HG03442 (cell line): ENCODE results near the gene KCTD15.

Source experiments
- ATAC-seq: cut with Tn5 transposase; IDR thresholded peaks from one replicate; pipeline ENCODE4 v1.9.1; 2021; ENCODE audit warnings: mild to moderate bottlenecking, moderate library complexity; ENCODE audit not compliant: unreplicated experiment

KCTD15 gene

GRCh38 chr19:33795370-33796163 is 1.1 kb upstream of the KCTD15 start:
- ATAC-seq = no peak

GRCh38 chr19:33797802-33798671 is 1.4 kb downstream of the KCTD15 start:
- no peak for ATAC-seq

DNA sequence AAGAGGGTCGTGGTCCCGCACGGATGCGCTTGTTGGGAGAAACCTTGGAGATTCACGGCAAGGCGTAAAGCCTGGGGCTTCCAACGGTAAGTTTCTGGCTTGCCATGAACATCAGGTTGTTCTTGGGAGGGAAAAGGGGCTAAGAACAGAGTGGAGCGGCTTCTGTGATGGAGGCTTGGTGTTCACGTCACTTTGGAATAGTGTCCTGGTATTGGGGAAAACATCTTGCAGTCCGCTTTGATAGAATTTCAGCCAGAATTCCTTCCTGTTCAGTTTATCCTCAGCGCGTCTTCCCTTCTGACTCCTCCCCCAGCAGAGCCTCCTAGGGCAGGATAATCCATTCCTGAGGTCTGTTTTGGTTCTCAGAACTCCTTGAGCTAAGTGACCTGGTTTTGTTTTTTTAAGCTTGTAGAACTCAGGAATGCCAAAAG is 2.0 kb downstream of the KCTD15 start:
- ATAC-seq = no peak

DNA sequence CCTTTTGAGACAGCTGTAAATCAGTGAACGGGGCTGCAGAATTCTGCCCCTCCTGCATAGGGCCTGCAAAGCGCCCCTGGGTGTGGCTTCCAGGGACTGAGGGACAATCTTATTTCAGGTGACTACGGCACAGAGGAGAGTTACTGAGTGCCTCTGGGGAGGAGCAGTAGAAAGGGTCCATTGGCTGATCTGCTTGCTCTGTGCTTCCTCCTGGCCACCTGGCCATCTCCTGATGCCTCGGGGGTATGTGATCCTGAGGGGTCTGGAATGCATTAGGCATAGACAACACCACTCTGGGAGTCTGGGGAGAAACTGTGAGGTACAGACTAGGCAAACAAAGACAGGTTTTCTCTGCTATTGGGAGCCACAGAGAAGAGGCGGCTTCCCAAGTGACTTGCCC is 2.8 kb downstream of the KCTD15 start:
- no peak for ATAC-seq

GRCh38 chr19:33800012-33800680 is 3.5 kb downstream of the KCTD15 start:
- ATAC-seq = no peak

DNA sequence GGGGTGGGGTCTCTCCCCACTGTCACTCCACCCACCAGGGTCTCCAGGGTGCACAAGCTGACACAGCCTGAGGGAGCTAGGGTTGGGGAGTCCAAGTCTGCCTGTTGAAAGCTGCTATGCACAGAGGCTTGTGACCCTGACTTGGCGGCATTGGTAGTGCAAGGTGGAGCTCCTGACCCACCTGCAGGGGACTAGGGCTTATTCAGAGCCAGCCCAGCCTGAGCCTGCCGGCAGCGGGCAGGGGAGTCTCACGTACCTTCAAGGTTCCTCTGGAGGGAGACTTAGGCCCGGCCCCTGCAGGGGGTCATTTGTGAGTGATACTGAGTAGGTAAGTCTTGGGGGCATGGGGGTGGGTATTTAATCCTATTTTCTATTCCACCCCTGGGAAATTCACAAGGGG is 4.7 kb downstream of the KCTD15 start:
- ATAC-seq = no peak

GRCh38 chr19:33802001-33802400 is 5.3 kb downstream of the KCTD15 start:
- ATAC-seq = no peak

GRCh38 chr19:33802801-33803200 is 6.1 kb downstream of the KCTD15 start:
- ATAC-seq = no peak

DNA sequence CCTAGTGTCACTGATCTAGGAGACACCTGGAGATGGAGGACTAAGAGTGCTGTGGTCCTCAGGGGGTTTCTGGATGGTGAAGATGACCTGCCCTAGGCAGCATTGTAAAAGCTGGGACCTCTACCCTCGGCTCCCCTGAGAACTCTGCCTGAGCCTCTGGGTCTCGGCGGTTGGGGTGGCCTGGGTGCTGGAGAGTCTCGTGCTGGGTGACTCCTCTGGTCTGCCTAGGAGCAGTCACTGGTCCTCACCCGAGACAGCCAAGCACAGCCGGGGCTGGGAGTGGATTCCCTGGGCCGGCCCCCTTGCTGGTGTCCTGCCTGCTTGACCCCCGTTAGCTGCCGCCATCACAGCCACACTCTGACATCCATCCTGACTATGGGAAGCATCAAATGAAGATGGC is 6.7 kb downstream of the KCTD15 start:
- ATAC-seq = no peak

- ATAC-seq = no peak
Measured at GRCh38 chr19:33804021-33804799, 7.5 kb downstream of the KCTD15 start.

- no peak for ATAC-seq
Measured at GRCh38 chr19:33805313-33805712, 8.6 kb downstream of the KCTD15 start.

- ATAC-seq = no peak
Measured at GRCh38 chr19:33805840-33806433, 9.3 kb downstream of the KCTD15 start.

DNA sequence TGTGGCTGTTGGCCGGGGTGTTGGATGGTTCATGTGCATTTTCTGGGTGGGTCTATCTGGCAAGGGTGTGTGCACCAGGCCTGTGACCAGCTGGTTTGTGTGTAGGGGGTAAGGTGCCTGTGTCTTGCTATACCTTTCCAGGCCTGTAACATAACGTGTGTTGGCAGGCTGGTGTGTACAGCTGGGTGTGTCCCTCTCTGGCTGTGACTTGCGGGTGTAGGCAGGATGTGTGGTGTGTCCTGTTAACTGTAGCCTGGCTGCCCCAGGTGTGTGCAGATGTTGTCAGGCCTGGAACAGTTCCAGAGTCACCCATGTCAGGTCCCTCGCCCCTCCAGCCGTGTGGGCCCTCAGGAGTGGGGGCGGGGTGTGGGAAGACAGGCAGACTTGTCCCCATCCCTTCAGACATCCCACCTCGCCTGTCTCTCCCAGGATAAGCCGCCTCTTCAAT is 9.8 kb downstream of the KCTD15 start:
- no peak for ATAC-seq

DNA sequence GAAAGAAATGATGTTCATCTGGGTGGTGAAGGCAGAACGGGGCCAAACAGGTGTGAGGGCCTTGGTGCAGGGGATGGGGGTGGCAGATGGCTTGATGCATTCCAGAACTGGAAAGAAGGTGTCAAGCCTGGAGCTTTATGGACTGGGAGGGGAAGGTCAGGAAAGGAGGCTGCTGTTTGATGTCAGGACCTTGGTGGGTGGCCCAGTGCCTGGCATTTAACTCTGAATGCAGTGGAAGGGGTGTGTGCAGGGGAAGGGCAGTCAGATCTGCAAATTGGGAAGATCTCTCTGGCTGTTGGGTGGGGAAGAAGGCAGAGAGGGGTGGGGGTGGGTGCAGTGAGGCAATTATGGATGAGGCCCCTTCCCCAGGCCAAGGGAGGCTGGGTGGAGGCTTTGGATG is 11.7 kb downstream of the KCTD15 start:
- no peak for ATAC-seq

GRCh38 chr19:33809960-33810359 is 13.3 kb downstream of the KCTD15 start:
- ATAC-seq = no peak

- ATAC-seq = no peak
Measured at GRCh38 chr19:33810821-33811220, 14.2 kb downstream of the KCTD15 start.

DNA sequence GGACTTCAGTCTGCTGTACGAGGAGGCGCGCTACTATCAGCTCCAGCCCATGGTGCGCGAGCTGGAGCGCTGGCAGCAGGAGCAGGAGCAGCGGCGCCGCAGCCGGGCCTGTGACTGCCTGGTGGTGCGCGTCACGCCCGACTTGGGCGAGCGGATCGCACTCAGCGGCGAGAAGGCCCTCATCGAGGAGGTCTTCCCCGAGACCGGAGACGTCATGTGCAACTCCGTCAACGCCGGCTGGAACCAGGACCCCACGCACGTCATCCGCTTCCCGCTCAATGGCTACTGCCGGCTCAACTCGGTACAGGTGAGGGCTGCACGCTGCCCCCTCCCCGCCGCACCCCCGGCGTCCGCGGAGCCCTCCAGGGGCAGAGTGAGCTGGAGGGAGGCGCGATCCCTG is 14.6 kb downstream of the KCTD15 start:
- no peak for ATAC-seq

GRCh38 chr19:33811736-33812387 is 15.2 kb downstream of the KCTD15 start:
- no peak for ATAC-seq

DNA sequence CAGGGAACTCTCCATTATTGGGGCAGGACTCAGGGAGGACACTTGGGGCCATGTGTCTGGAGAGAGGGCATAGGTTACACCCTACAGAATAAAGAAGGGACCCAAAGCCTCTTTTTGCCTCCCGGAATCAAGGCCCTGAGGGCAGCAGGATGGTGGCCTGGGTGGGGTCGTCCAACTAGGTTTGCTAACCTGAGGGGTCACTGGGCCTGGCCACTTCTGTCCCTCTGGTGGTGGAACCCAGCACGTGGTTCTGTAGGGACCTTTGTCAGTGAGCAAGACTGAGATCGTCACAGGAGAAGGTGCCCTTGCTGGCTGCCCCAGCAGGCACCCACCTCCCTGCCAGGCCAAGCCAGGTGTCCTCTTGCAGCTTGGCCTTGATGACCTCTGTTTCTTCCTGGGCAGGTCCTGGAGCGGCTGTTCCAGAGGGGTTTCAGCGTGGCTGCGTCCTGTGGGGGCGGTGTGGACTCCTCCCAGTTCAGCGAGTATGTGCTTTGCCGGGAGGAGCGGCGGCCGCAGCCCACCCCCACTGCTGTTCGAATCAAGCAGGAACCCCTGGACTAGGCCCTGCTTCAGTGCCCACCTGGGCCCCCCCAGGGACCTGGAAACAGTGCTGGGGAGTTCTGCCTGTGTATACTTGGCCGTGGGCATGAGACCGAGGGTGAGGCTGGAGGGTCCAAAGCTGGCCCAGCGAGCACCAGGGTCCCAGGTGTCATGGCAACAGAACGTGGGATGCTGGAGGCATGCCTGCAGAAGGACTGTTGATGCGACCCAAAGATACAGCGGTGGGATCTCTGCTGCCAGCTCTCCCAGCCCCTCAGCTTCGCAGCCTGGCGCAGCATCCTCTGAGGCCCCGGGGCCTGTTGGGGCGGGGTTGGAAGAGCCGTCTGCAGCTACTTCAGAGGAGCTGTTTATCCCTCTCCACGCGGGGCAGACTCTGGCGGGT is 16.0 kb downstream of the KCTD15 start:
- no peak for ATAC-seq
